Measurements from ENCODE around the gene EHMT1.
"Not testable (repeated sequence)": the region's sequence is repeated elsewhere in the genome, so short reads cannot be mapped to it uniquely, and the experiment has no call there.

The EHMT1 gene

DNA sequence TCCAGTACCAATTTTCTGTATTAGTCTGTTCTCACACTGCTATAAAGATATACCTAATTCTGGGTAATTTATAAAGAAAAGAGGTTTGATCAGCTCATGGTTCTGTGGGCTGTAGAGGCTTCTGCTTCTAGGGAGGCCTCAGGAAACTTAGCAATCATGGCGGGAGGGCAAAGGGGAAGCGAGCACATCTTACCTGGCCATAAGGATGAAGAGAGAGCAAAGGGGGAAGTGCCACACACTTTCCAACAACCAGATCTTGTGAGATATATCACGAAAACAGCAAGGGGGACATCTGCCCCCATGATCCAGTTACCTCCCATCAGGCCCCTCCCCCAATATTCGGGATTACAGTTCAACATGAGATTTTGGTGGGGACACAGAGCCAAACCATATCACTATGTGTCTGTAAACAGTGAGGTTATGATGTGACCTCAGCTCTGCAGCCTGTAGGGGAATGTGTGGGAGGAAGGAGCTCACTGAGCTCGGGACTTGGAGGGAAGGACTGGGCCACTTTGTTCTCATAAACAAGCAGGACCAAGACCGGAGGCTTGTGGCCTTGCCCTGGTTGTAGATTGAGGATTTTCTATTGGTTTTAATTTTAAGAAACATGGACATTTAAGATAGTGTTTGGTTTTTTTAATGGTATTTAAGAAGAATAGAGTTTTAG lies 85.2 kb downstream of the EHMT1 start:
- DNase-seq (ENCODE audit: low read depth, low spot score), result no peak

DNA sequence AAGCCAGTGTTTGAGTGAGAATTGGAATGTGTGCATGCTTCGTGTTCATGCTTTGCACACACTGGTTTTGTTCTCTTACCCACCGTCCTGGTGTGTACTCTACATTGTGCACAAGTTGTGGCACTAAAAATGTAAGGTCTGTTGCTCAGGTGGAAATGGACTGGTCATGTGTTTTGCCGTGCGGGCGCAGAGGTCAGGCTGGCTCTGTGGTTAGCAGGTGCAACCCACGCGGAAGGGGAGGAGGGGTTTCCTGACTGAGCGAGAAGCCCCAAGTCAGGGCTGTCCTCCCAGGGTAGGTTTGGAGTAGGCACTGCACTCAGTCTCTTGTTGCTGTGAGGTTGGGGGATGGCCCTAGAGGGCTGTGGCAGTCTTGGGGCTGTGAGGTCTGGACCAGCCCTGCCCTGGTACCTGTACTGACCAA lies 86.6 kb downstream of the EHMT1 start:
- DNase-seq (ENCODE audit: low read depth, low spot score), result no peak
- H3K4me3 ChIP-seq (ENCODE audit: low read length), result no peak overlapping the region

More for the DNA sequence above, 85.2 kb downstream of the EHMT1 start:
- H3K4me3 ChIP-seq (ENCODE audit: low read length), result no peak overlapping the region

DNA sequence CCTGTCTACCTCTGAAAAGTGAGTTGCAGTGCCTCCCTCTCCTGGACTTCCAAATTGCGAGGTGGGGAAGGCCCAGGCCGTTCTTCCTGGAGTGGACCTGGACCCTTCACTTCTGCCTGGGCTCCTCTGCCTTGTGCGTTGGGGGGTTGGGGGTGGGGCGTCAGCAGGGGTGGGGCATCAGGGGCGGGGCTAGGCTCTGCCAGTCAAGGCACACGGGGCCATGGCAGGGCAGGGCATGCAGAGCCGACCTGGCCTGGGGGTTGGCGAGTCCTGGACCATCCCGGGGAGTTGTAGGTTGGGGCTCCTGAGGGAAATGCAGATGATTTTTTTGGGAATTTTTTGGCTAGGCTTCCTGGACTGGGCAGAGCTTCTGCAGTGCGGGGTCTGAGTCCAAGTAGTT lies 87.1 kb downstream of the EHMT1 start:
- H3K4me3 ChIP-seq (ENCODE audit: low read length), result no peak overlapping the region
- DNase-seq (ENCODE audit: low read depth, low spot score), result no peak

DNA sequence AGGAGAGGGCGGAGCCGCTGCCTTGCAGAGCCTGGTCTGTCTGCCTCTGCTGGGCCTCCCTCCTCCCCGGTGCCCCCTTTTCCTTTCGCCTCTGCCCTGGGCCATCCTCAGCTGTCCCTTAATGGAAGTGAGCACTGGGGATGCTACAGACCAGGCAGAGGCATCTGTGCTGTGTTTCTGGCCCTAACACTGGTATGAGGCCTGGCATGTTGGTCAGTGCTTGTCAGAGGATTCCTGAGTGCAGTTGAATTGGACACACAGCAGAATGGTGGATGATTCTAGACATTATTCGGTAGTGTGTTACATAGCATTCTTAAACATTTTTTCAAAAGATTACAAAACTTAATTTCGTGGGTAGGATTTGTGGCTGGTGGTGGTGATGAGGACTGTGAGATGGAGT lies 88.6 kb downstream of the EHMT1 start:
- H3K4me3 ChIP-seq (ENCODE audit: low read length), result no peak overlapping the region
- DNase-seq (ENCODE audit: low read depth, low spot score), result no peak

DNA sequence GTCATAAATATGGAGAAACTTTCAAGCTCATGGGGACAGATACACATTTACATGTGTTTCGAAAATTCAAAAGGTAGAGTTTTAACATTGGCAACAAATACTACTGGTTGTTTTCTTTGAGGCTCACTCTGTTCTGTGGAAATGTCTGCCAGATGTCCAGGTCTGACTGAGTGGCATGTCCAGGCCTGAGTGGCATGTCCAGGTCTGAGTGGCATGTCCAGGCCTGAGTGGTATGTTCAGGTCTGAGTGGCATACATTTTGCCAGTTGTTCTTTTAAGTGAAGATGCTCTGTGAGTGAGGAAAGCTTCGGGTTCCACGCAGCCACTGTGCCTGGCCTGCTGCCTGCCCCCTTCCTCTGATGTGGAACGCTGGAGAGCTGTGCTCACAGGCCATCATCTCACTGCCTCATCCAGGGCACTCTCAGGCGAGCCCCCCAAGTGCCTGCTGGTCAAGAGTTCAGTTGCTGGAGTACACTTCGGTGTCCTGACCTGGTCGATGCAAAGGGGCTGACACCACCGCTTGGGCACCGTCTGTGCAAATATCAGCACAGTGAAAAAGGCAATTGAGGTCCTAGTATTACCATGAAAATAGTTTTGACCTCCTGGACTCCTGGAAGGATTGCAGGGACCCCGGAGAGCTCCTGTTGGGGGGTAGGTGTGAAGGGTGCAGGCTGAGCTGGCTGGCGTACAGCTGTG lies 89.9 kb downstream of the EHMT1 start:
- H3K4me3 ChIP-seq (ENCODE audit: low read length), result no peak overlapping the region
- no peak for DNase-seq (ENCODE audit: low read depth, low spot score)

DNA sequence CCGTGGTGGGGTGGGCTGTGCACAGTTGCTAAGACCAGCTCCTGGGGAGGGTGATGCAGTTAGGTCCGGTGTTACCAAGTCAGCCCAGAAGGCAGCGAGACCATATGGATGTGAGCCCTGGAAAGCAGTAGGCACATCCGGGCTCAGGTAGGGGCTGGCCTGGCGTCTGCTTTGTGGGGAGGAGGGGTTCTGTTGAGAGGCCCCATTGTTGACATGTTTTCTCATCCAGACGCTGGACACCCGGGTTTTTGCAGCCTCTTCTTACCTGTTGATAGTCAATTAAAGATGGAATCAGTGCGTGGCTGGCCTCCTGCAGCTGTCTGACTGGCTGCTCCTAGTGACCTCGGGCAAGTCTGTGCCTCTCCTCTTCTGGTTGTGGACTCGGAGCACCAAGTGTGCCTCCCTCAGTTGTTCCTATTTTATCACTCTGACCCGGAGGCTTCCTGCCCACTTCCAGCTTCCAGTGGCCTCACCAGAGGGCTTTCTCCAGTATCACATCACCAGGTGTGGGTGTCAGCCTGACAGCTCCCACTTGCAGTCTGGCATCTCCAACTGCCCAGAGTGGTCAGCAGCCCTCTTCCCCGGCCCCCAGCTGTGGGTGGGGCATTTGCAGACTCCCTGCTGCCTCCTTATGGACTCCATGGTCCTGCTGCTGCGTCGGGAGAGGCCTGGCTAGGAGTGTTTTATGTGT lies 90.8 kb downstream of the EHMT1 start:
- no peak overlapping the region for H3K4me3 ChIP-seq (ENCODE audit: low read length)

DNA sequence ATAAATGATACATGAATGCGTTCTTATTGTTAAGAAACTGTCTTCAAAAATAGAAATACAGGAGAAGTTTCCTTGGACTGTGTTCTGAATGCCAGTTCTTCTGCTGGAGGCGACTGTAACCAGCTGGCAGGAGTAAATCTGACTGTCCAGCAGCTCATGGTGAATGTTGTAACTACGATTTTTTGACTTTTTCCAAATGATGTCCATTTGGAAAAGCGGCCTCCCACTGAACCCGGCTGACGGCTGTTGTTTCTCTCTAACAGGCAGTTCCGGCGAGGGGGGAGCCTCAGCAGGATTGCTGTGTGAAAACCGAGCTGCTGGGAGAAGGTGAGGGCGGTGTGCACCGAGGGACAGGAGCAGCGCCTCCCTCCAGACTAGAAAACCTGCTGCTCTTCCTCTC lies 91.9 kb downstream of the EHMT1 start:
- H3K4me3 ChIP-seq (ENCODE audit: low read length), result no peak overlapping the region
- DNase-seq (ENCODE audit: low read depth, low spot score), result no peak

More for the DNA sequence above, 90.8 kb downstream of the EHMT1 start:
- no peak for DNase-seq (ENCODE audit: low read depth, low spot score)

DNA sequence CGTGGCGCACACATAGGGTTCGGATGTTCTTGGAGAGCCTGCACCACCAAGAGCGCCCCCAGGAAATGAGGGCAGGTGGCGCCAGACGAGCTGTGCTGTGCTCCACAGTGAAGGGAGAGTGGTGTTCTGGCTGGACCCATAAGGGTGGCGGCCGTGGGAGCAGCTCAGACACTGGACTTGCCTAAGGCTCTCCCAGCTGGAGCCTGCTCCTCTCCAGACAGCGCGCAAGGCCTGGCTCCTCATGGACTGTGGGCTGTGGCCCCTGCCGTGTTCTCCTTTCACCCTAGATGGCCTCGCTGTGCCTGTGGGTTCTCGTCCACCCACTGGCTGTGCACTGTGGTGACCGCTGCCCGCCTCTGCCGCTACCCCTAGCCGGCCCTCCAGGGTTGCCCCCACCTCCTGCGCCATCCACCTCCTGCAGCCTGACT lies 92.9 kb downstream of the EHMT1 start:
- H3K4me3 ChIP-seq (ENCODE audit: low read length), result no peak overlapping the region
- DNase-seq (ENCODE audit: low read depth, low spot score), result no peak

DNA sequence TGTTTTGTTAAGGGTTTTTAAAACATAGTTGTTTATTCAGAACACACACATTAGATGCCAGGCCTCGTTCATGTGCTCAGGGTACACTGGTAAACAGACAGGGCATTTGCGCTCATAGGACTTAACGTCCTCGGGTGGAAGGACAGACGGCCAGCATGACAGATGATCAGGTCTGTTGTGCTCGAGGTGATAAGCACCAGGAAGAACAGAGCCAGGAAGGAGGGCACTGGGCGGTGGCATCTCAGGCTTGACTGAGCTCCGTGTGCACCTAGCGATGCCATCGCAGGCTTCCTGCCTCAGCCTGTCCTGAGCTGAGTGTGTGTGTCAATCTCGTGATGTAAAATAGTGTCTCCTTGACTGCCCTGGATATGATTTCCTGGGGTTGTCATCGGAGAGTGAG lies 96.5 kb downstream of the EHMT1 start:
- no peak for DNase-seq (ENCODE audit: low read depth, low spot score)
- H3K4me3 ChIP-seq (ENCODE audit: low read length), result no peak overlapping the region

DNA sequence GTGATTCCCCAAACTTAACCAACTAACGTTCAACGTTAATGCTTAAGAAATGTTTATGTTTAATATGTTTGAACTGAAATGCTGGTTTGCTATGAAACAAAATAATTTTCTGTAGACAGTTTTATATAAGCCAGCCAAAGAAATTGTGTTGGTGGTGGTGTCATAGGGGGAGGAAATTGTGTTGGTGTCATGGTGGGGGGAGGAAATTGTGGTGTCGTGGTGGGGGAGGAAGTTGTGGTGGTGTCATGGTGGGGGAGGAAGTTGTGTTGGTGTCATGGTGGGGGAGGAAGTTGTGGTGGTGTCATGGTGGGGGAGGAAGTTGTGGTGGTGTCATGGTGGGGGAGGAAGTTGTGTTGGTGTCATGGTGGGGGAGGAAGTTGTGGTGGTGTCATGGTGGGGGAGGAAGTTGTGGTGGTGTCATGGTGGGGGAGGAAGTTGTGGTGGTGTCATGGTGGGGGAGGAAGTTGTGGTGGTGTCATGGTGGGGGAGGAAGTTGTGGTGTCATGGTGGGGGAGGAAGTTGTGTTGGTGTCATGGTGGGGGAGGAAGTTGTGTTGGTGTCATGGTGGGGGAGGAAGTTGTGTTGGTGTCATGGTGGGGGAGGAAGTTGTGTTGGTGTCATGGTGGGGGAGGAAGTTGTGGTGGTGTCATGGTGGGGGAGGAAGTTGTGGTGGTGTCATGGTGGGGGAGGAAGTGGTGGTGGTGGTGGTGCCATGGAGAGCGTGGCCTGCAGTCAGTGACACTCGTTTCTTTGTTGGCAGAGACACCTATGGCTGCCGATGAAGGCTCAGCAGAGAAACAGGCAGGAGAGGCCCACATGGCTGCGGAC lies 97.3 kb downstream of the EHMT1 start:
- DNase-seq (ENCODE audit: low read depth, low spot score), result peak; percentile 47
- H3K4me3 ChIP-seq (ENCODE audit: low read length), result not testable (repeated sequence)

DNA sequence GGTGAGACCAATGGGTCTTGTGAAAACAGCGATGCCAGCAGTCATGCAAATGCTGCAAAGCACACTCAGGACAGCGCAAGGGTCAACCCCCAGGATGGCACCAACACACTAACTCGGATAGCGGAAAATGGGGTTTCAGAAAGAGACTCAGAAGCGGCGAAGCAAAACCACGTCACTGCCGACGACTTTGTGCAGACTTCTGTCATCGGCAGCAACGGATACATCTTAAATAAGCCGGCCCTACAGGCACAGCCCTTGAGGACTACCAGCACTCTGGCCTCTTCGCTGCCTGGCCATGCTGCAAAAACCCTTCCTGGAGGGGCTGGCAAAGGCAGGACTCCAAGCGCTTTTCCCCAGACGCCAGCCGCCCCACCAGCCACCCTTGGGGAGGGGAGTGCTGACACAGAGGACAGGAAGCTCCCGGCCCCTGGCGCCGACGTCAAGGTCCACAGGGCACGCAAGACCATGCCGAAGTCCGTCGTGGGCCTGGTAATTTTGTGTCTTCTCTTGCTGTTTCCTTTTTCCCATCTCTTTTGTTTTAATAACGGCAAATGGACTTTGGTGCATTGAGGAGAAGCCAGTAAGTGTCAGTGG lies 98.0 kb downstream of the EHMT1 start:
- H3K4me3 ChIP-seq (ENCODE audit: low read length), result no peak overlapping the region
- DNase-seq (ENCODE audit: low read depth, low spot score), result no peak

DNA sequence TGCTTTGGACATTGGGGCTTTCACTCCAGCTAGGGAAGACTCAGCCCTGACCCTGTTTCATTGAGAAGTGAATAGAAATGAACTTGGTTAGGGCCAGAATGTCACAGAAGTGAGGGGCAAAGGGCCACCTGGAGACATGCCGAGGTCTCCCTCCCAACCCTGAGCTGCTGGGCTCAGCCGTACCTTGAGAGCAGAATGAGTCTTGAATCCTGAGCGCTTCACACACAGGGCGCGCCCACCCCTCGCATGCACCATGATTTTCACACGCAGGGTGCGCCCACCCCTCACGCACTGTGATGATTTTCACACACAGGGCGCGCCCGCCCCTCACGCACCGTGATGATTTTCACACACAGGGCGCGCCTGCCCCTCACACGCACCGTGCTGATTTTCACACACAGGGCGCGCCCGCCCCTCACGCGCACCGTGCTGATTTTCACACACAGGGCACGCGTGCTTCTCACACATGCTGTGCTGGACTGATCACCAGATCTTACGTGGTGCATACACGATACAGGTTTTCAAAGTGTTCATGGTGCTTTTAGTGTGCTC lies 99.0 kb downstream of the EHMT1 start:
- no peak overlapping the region for H3K4me3 ChIP-seq (ENCODE audit: low read length)
- no peak for DNase-seq (ENCODE audit: low read depth, low spot score)

DNA sequence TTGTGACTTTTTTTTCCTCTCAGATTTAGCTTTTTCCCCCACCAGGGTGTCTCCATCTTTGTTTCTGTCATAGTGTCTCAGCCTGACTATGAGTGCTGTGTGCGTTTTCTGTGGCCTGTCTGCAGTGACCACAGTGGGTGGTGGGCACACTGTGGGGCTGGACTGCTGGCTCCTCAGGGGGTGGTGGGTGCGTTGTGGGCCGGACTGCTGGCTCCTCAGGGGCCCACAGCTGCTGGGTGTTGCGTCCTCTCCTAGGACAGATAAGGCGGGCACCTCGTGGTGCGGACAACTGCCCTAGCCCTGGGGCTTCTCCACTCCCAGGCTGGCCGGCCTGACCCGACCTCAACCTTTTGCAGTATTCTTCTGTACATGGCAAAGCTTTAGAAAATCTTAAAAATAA lies 100.4 kb downstream of the EHMT1 start:
- DNase-seq (ENCODE audit: low read depth, low spot score), result no peak
- H3K4me3 ChIP-seq (ENCODE audit: low read length), result no peak overlapping the region

DNA sequence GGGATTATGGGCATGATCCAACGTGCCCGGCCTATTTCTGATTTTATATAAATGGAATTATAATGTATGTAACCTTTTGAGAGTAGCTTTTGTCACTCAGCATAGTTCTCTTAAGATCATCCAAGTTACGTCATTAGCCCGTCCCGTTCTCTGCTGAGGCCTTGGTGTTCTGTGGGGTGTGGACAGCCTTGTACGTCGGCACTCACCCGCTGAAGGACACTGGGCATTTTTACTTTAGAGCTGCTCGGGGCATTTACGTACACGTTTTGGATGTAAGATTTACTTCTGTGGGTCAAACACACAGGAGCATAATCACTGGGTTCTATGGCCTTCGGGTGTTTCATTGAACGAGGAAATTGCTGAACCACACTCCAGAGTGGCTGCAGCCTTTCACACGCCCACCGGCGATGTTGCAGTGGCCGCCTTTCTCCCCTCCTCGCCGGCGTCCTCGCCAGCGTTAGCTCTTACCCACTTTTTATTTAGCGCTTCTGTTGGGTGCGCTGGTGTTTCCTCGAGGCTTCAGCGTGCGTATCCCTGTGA lies 101.8 kb downstream of the EHMT1 start:
- no peak overlapping the region for H3K4me3 ChIP-seq (ENCODE audit: low read length)
- no peak for DNase-seq (ENCODE audit: low read depth, low spot score)

DNA sequence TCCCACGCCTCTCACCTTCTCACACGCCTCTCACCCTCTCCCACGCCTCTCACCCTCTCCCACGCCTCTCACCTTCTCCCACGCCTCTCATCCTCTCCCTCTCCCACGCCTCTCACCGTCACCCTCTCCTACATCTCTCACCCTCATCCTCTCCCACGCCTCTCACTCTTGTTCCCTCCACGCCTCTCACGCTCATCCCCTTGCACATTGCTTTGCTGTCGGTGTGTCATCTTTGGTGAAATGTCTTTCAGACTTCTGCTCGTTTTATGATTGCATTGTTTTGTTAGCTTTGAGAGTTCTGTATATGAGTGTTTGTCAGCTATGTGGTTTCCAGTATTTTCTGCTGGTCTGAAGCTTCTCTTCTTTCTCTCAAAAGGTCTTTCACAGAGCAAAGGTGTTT lies 102.7 kb downstream of the EHMT1 start:
- no peak overlapping the region for H3K4me3 ChIP-seq (ENCODE audit: low read length)
- DNase-seq (ENCODE audit: low read depth, low spot score), result no peak

DNA sequence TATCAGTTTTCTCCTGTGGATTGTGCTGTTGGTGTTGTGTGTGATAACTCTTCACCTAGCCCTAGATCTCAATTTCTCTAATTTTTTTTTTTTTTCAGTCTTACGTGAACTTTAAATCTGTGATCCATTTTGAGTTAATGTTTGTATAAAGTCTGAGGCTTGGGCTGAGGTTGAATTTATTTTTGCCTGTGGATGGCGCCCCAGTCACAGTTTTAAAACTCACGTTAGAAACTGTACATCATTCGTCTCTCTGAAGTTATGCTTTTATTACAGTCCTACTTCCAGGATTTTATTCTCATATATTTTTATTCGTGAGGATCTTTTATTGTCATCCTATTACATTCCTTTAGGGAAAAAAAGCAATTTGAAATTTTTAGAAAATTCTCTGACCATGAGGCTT lies 103.1 kb downstream of the EHMT1 start:
- no peak for DNase-seq (ENCODE audit: low read depth, low spot score)
- H3K4me3 ChIP-seq (ENCODE audit: low read length), result no peak overlapping the region

DNA sequence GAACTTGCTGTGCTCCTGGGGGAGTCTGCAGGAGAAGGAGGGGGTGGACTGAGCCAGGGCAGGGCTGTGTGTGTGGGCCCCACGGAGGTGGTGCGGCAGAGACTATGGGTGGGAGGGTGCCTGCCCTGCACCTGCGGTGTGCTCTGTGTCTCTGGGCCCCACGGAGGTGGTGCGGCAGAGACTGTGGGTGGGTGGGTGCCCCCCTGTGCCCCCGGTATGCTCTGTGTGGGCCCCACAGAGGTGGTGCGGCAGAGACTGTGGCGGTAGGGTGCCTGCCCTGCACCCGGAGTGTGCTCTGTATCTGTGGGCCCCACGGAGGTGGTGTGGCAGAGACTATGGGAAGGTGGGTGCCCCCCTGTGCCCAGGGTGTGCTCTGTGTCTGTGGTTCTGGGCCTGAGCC lies 103.7 kb downstream of the EHMT1 start:
- no peak overlapping the region for H3K4me3 ChIP-seq (ENCODE audit: low read length)
- no peak for DNase-seq (ENCODE audit: low read depth, low spot score)

DNA sequence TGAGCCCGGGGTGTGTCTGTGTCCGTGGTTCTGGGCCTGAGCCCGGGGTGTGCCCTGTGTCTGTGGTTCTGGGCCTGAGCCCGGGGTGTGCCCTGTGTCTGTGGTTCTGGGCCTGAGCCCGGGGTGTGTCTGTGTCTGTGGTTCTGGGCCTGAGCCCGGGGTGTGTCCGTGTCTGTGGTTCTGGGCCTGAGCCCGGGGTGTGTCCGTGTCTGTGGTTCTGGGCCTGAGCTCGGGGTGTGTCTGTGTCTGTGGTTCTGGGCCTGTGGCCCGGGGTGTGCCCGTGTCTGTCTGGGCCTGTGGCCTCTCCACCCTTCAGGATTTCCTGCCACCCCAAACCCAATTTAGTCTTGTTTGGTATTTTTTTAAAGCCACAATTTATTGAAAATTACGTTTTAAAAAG lies 104.6 kb downstream of the EHMT1 start:
- not testable (repeated sequence) for H3K4me3 ChIP-seq (ENCODE audit: low read length); DNase-seq (ENCODE audit: low read depth, low spot score)

Data from Jurkat, Clone E6-1 (cell line).